Rectal smooth muscle tissue (tissue), 1 donor: ENCODE data around the gene ZNF280C.

Experiments used
- H3K27ac ChIP-seq: one replicate; pipeline ENCODE4 v1.7.0; 2013; ENCODE audit warnings: low read depth, low read length, inconsistent platforms
- H3K27me3 ChIP-seq: one replicate; pipeline ENCODE4 v1.7.0; 2013; ENCODE audit warnings: low read length; ENCODE audit not compliant: control insufficient read depth, insufficient read depth
- H3K36me3 ChIP-seq: one replicate; pipeline ENCODE4 v1.7.0; 2013; ENCODE audit warnings: low read length; ENCODE audit not compliant: control insufficient read depth, insufficient read depth
- H3K4me1 ChIP-seq: one replicate; pipeline ENCODE4 v1.7.0; 2013; ENCODE audit warnings: low read length; ENCODE audit not compliant: control insufficient read depth, insufficient read depth
- H3K4me3 ChIP-seq: one replicate; pipeline ENCODE4 v1.7.0; 2013; ENCODE audit warnings: low read length
- H3K9ac ChIP-seq: one replicate; pipeline ENCODE4 v1.7.0; 2013; ENCODE audit warnings: low read length

ZNF280C gene

DNA sequence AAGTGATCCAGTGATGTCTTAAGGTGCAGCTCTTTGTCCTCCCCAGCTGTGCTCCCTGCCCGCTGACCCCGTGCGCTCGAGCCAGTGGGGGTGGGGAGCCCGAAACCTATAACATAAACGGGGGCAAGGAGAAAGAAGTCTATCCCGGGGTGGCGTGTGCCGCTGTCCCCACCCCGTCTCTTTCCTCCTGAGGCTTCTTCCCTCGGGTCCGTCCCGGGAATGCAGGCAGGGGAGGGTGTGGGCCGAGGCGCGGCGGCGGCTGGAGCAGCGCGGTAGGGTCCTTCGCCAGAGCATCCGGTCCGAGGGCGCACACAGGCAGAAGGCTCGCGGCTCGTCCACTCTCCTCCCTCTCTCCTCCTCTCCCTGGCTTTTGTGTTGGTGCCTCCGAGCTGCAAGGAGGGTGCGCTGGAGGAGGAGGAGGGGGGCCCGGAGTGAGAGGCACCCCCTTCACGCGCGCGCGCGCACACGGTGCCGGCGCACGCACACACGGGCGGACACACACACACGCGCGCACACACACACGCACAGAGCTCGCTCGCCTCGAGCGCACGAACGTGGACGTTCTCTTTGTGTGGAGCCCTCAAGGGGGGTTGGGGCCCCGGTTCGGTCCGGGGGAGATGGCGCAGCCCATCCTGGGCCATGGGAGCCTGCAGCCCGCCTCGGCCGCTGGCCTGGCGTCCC, 97.1 kb downstream of the ZNF280C start, which contains the start of gene RAB33A:
RAB33A (plus strand) TSS at position 517 of the 681 bp plus-strand sequence; CDS start at position 618, 101 bp downstream.
- H3K27ac ChIP-seq: no peak within 1 kb of the TSS
- H3K4me3 ChIP-seq: peak within 1 kb of the TSS; percentile 65
- H3K36me3 ChIP-seq: no peaks in the 10 kb centered on the region
- no peak within 1 kb of the TSS for H3K9ac ChIP-seq
- H3K4me1 ChIP-seq: no peaks in the 10 kb centered on the region
- H3K27me3 ChIP-seq: no peaks in the 10 kb centered on the region

DNA sequence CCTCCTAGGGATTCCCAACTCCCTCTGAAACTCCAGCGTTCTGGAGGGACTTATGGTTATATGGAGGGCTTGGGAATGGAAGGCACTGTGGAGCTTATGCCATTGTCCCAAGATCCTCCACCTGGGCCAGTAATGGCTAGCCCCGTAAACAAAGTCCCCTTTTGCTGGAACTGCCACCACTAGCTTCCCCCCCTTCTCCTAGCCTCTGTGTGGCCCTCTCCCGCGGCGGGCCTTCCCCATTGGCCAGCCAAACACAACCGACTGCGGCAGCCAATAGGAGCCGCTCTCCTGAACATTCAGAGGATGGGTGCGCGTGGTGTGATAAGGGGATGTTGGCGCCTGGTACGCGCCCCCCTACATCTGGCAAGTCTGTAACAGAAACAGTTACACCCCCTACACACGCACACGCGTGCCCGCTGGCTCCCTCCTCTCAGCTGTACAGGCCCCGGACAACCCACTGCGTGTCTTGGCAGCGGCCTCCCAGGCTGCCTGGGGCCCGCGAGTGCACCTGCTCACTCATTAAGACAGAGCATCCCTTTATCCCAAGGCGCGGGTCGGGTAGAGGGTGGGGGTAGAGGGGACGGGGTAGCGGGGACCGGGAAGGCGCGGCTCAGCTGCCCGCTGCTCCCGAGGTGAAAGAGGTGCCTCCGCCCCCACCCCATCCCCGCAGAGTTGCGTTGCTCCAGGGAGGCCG, 97.8 kb downstream of the ZNF280C start:
- Histone ChIP-seq H3K9ac (no peak overlapping the region), H3K4me1 (no peaks in the 10 kb centered on the region), H3K27ac (no peak overlapping the region), H3K4me3 (peak overlapping the region; percentile 65), H3K36me3 (no peaks in the 10 kb centered on the region), H3K27me3 (no peaks in the 10 kb centered on the region)

DNA sequence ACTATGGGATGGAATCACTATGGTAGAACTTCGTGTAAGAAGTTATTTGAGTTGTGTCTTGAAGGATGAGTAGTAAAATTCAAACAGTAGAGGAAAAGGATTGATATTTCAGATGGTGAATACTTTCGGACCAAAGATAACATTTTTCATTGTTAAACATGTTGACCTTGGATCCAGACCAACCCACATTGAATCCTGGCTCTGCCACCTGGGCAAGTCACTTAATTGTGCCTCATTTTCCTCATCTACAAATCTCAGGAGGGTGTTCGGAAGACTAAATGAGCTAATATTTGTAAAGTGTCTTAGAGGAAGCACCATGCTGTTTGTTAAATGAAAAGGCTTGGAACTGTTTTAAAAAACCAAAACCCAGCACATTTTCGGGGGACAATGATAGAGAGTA, 101.7 kb downstream of the ZNF280C start:
- H3K27ac ChIP-seq: peak overlapping the region; percentile 84
- no peaks in the 10 kb centered on the region for H3K4me1 ChIP-seq
- no peaks in the 10 kb centered on the region for H3K27me3 ChIP-seq
- H3K36me3 ChIP-seq: no peaks in the 10 kb centered on the region
- no peak overlapping the region for H3K9ac ChIP-seq
- no peak overlapping the region for H3K4me3 ChIP-seq

DNA sequence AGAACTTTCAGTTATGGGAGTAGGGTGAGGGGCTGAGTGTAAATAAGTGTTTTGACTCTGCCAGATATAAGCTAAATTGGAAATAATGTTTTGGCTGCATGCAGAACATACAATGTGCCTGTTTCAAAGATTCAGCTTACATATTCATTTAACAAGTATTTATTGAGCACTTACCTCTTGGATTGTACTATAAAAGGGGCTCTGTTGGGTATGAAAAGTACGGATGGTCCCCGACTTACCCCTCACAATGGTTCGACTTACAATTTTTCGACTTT, 102.3 kb downstream of the ZNF280C start:
- Histone ChIP-seq H3K9ac (peak overlapping the region; percentile 10), H3K4me3 (peak overlapping the region; percentile 65), H3K27ac (peak overlapping the region; percentile 84), H3K36me3 (no peaks in the 10 kb centered on the region), H3K4me1 (no peaks in the 10 kb centered on the region), H3K27me3 (no peaks in the 10 kb centered on the region)

DNA sequence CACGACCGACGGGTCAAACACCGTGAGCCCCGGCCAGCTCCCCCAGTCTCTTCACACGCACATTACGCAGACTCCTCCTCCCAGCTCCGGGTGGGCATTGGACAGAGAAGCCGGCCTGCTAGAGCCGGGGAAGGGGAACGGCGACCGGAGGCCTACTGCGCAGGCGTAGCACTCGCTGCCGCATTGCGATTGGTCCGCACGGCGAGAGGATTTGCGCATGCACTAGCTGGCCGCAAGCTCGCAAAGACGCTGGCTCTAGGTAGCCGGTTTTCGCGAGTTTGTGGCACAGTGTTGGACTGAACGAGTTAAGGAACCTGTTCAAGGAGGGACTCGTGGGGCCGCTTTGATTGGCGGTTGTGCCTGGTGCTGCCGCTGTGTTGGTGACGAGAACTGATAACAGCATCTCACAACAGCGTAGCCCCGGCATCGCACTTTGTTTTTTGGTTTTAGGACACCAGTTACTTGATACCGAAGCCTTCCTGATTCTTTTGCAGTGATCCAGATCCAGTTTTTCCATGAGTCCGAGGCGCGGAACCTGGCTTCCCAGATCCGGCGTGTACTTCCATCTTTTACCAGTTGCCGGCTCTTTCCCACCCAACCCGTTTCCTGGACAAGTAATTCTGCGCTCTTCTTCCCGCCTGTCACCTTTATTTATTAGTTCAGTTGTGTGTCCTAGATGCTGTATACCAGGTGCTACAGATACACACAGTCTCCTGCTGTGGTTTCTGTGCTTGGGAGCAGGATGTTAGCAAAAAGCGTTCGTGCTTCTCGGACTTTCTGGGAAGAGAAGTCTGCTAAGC, 102.8 kb downstream of the ZNF280C start, which contains the start of gene AIFM1:
AIFM1 (minus strand) TSS at position 139 of the 800 bp plus-strand sequence. CDS start 185 bp downstream, outside the sequence.
- Histone ChIP-seq H3K9ac (peak within 1 kb of the TSS; percentile 10), H3K27me3 (no peaks in the 10 kb centered on the region), H3K4me3 (peak within 1 kb of the TSS; percentile 65), H3K36me3 (no peaks in the 10 kb centered on the region), H3K27ac (peak within 1 kb of the TSS; percentile 84), H3K4me1 (no peaks in the 10 kb centered on the region)

DNA sequence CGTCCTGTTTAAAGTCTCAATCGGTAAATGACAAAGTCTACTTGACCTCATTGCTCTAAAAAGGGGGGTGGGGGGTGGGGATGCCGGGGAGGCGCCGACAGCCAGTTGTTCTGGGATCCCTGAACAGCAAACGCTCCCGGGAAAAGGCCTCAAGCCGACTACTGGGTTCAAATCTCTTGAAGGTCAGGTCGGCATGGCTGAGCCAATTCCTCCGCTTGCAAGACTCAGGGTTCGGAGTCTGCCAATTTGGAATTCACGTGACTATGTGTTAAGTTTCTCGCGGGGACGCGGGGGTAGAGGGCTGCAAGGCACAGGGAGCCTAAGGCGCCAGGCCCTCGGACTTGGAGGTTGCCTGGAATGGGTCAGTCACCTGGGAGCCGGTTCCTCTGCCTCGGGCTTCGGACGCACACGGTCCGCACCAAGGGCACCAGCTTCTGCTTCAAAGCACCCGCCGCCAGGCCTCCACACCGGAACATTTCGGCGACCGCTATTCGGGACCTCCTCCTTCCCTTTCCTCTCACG, 103.5 kb downstream of the ZNF280C start:
- H3K4me3 ChIP-seq: peak overlapping the region; percentile 65
- no peaks in the 10 kb centered on the region for H3K4me1 ChIP-seq
- no peaks in the 10 kb centered on the region for H3K36me3 ChIP-seq
- peak overlapping the region; percentile 72 for H3K27ac ChIP-seq
- no peaks in the 10 kb centered on the region for H3K27me3 ChIP-seq
- no peak overlapping the region for H3K9ac ChIP-seq

DNA sequence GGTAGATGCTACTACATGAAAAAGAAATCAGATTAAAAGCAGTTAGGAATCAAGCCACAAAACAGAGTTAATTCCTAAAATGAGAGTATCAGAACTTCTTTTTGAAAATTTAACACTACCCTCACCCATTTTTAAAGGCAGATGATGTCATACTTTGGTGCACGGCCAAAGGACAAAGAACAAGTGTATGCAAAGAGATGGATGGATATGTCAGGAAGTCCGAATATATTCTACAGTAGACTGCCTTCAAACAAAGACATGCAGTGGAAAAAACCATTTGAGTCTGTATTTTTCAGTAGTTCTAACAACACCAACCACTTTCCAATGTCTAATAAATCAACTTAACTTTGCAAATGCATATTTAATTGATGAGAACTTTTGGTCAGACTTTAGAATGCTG, 105.3 kb downstream of the ZNF280C start:
- Histone ChIP-seq H3K27ac (no peak overlapping the region), H3K27me3 (no peaks in the 10 kb centered on the region), H3K4me1 (no peaks in the 10 kb centered on the region), H3K4me3 (no peak overlapping the region), H3K9ac (no peak overlapping the region), H3K36me3 (no peaks in the 10 kb centered on the region)

DNA sequence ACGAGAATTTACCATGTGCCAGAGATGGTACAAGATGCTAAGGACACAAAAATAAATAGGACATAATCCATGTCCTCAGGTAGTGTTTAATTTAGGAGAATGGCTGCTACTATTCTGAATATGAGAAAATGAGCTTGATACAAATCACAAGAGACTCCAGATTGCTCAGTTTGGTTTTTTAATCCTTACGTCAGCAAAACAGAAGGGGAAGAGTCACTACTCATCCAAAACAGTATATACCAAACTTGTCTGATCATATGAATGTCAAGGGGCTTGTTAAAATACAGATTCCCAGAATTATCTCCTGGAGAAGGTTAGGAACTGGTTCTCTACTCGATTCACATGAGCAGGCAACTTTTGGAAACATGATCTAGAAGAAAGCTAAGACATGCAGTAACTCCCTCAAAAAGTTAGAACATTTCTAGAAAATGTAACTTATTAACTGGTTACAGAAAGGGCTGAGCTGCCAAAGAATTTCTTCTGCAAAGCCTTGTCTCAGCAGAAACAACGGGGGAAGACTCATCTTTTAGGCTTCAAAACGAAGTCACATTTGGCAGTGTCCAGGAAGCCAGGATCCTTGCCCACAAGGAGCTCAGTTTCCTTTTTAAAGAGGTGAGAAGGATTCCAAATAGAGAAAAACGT, 106.5 kb downstream of the ZNF280C start:
- no peak overlapping the region for H3K4me3 ChIP-seq
- no peak overlapping the region for H3K27ac ChIP-seq
- H3K27me3 ChIP-seq: no peaks in the 10 kb centered on the region
- H3K36me3 ChIP-seq: no peaks in the 10 kb centered on the region
- H3K9ac ChIP-seq: no peak overlapping the region
- no peaks in the 10 kb centered on the region for H3K4me1 ChIP-seq

DNA sequence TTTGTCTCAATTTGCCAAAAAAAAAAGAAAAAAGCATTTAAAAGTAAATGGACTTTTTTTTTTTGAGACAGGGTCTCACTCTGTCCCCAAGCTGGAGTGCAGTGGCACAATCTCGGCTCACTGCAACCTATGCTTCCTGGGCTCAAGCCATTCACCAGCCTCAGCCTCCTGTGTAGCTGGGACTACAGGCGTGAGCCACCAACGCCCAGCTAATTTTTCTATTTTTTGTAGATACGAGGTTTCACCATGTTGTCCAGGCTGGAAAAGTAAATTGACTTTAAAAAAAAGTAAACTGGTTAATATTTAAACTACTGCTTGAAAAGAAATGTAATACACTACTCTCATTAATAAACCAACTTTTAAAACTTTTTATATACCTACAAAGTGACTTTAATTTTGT, 108.9 kb downstream of the ZNF280C start:
- H3K36me3 ChIP-seq: no peaks in the 10 kb centered on the region
- no peak overlapping the region for H3K27ac ChIP-seq
- H3K27me3 ChIP-seq: no peaks in the 10 kb centered on the region
- no peak overlapping the region for H3K9ac ChIP-seq
- H3K4me1 ChIP-seq: no peaks in the 10 kb centered on the region
- H3K4me3 ChIP-seq: no peak overlapping the region

DNA sequence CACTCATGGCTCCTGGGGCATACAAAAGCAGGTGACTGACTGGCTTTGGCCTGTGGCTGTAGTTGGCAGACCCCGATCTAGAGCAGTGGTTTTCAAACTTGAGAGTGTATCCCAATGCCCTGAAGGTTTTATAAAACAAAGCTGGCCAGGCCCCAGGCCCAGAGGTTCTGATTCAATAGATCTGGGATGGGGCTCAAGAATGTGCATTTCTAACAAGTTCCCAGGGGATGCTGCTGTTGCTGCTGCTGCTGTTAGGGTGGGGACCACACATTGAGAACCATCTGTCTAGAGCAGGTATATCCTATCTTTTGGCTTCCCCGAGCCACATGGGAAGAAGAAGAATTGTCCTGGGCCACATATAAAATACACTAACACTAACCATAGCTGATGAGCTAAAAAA, 110.4 kb downstream of the ZNF280C start:
- Histone ChIP-seq H3K4me3 (no peak overlapping the region), H3K4me1 (no peaks in the 10 kb centered on the region), H3K36me3 (no peaks in the 10 kb centered on the region), H3K27ac (no peak overlapping the region), H3K9ac (no peak overlapping the region), H3K27me3 (no peaks in the 10 kb centered on the region)

DNA sequence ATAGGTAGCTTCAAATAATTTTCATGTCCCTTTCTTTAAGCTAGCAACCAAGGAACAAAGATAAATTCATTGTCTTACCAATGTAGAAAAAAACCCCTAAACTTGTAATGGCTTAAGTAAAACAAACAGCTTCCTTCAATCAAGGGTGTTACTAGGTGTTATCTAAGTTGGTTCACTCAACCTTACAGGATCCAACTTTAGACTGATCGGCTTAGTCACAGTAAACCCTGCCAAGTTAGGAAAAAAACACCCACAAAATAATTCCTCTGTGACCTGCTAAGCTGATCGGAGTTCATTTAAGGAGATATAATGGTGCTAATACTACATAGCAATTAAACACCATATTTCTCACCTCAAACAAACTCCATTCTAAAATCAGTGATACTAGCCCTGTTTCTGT, 113.1 kb downstream of the ZNF280C start:
- H3K4me3 ChIP-seq: no peak overlapping the region
- no peaks in the 10 kb centered on the region for H3K27me3 ChIP-seq
- no peaks in the 10 kb centered on the region for H3K4me1 ChIP-seq
- no peak overlapping the region for H3K27ac ChIP-seq
- H3K9ac ChIP-seq: no peak overlapping the region
- H3K36me3 ChIP-seq: no peaks in the 10 kb centered on the region
